Stimulated activated CD8-positive, alpha-beta memory T cell treated with anti-CD3 and anti-CD28 coated beads, Interleukin-4, amount 100 ng/mL, for 24 hours (primary cell): ENCODE data around the gene DBNL.

Experiments used
- DNase-seq: peaks from one replicate; pipeline ENCODE4 v3.0.0-alpha.2; 2020; ENCODE audit warnings: low read depth

The DBNL gene

GRCh38 chr7:44100458-44101302 is 56.2 kb downstream of the DBNL start:
- no peak for DNase-seq

GRCh38 chr7:44101303-44101965 is 56.9 kb downstream of the DBNL start:
- DNase-seq, result no peak

GRCh38 chr7:44101966-44102845 is 57.7 kb downstream of the DBNL start:
- DNase-seq, result no peak

GRCh38 chr7:44102846-44103565 is 58.5 kb downstream of the DBNL start:
- no peak for DNase-seq

- no peak for DNase-seq
Measured at GRCh38 chr7:44103566-44103922, 59.0 kb downstream of the DBNL start.

- no peak for DNase-seq
Measured at GRCh38 chr7:44103923-44104859, 59.7 kb downstream of the DBNL start, which contains the start of gene AEBP1. TSS of gene AEBP1 (plus strand) at chr7:44104345. CDS start at chr7:44104666, 321 bp downstream.

GRCh38 chr7:44104860-44105771 is 60.6 kb downstream of the DBNL start:
- DNase-seq, result no peak

- DNase-seq, result no peak
Measured at GRCh38 chr7:44105832-44106231, 61.3 kb downstream of the DBNL start.

- no peak for DNase-seq
Measured at GRCh38 chr7:44106311-44107065, 62.0 kb downstream of the DBNL start.

GRCh38 chr7:44107116-44107960 is 62.8 kb downstream of the DBNL start:
- no peak for DNase-seq

- DNase-seq, result no peak
Measured at GRCh38 chr7:44107961-44108767, 63.7 kb downstream of the DBNL start.

- DNase-seq, result no peak
Measured at GRCh38 chr7:44108768-44109750, 64.6 kb downstream of the DBNL start.

- no peak for DNase-seq
Measured at GRCh38 chr7:44109991-44110390, 65.5 kb downstream of the DBNL start.

GRCh38 chr7:44110719-44111635 is 66.5 kb downstream of the DBNL start:
- DNase-seq, result no peak
